Hematopoietic multipotent progenitor cell treated with erythropoietin and hydrocortisone succinate and interleukin-3 and kit ligand, for 8 days (in vitro differentiated cells): Measurements from ENCODE around the gene TOX3.

Source experiments
- DNase-seq: peaks from one replicate; pipeline ENCODE4 v3.0.0-alpha.2; 2015

The TOX3 gene

DNA sequence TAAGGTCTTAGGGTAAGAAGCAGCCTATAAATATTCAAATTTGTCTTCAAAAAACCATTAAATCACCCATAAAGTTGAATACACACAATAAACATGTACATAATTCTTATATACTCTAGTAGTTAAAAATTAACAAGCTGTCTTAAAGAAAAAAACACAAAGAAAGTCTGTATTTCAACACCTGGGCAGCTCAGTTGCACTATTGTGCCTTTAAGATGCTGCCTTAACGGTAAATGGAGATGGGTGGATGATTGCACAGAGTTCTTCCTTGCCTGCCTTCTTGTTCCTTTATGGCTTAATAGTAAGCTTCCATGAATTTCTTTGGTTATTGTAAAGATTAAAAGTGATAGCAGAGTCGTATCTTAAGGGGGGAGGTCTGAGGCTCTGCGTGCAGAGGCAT, 105.1 kb downstream of the TOX3 start:
- no peak for DNase-seq

GRCh38 chr16:52440248-52440647, 106.7 kb downstream of the TOX3 start:
- no peak for DNase-seq

DNA sequence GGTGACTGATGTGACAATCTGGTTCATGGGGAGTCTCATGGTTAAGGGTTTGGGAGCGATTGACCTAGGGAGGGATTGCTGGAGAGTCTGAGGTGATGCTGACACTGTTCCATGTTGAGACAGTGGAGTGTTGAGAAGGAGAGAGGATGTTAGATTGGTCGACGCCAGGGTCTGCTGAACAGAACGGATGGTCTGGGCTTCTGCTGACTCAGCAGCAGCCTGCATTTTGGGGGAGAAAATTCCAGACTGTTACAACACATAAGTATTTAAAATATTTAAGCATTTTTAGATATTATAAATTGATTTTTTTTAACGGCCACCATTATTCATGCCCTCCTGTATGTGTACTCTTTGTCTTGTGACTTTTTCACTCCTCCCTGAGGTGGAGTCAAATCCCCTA, 107.2 kb downstream of the TOX3 start:
- DNase-seq = no peak

DNA sequence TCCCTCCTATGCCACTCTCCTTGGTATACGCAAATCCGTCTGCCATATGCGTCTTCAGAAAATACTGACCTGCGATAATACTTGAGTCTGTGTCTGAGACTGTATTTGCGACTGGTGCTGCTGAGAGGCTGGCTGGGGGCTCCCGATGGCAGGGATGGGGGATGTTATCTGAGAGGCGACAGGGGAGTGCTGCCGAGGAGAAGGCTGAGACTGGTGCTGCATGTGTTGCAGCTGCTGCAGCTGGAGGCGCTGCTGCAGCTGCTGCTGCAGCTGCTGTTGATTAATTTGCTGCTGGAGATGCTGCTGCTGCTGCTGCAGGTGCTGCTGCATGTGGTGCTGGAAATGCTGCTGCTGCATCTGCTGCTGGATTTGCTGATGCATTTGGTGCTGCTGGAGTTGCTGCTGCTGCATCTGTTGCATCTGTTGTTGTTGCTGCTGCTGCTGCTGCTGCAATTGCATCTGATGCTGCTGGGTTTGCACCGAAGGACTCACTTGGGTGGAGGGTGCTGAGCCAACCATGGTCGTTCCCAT, 107.7 kb downstream of the TOX3 start:
- no peak for DNase-seq

DNA sequence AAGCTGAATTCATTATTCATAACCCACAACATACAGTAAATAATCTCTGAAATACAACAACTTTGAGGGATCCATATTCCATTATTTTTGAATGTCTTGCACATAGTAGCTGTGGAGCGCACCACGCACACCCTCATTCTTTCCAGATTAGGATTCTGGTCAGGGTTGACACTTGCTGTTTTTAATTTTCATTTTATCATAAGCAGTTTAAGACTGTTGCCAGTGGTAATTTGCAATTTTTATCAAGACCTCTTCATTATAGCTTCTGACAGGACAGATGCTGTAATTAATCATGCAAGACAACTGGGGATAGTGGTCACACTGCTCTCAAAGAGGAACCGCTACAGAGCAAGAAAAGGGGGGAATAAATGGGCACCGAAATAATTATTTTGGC, 109.7 kb downstream of the TOX3 start:
- DNase-seq = no peak

DNA sequence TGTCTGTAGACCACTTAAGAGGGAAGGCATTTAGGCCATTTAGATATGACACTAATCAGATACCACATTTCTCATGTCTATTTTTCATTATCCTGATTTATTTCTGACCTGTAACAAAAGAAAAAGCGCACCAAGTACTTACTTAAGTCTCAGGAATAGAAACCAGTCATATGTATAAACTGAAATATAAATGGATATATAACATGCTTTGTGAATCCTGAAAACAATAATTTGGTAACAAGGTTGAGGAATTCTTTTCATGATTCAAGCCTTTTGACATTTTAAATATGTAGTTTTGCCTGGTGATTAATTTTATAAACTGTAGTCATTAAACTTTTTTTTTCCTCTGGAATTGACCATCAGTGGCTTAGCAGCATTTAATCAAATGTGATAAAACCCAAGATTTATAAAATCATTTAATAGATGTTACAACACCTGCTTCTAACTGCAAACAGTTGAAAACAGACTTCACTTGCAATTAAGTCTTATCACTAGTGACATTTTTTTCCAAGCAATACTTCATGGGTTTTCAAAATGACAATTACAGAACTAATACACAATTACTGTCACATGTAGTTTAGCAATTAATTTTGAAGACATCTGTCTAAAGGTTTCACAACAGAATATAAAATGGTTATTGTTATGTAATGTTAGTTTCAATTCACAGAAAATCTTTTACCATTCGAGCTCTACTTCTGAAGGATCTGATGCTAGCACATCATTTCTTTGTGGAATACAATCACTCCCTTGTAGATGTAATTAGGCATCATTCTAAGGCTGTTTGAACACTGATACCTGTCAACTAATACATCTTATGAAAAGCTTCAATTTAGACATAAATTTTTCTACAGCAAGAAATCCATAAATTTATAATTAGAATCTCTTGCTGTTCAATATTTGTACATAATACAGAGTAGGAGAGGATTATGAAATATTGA, 110.3 kb downstream of the TOX3 start:
- no peak for DNase-seq

DNA sequence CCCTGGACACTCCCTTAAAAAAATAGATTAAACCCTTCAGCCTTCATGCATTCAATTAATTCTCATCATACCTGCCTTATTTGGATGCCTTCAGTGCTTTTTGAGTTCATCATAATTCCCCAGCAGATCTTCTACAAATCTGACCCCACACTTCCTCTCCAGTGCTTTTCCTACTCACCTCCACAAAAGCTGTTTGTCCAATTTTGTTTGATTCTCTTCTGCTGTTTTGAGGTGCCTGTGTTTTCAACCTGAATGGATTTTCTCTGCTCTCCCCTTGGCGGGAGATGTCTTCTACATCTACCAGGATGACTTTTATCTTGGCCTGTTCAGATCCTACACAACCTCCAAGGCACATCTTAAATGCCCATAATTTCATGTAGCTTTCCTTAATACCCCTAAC, 112.7 kb downstream of the TOX3 start:
- DNase-seq = no peak

- no peak for DNase-seq
Observed at GRCh38 chr16:52433643-52434042, 113.3 kb downstream of the TOX3 start.

- no peak for DNase-seq
Observed at GRCh38 chr16:52424591-52424990, 122.4 kb downstream of the TOX3 start.

DNA sequence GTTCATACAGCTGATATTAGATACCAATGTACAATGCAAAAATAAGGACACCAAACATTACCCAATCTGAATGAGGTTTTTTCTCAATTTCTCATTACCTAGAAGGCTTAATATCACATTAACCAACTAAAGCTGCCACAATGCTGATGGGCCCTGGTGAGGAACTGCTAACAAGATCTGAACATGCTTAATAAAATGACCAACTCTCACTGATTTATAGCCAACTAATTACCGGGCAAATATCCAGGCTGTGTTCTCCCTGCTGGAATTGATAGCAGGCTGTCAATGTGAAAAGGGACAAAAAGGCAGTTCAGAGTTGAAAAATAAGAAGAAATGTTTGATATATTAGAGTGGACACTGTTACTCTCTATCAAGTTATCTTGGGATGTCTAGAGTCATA, 124.6 kb downstream of the TOX3 start:
- no peak for DNase-seq

DNA sequence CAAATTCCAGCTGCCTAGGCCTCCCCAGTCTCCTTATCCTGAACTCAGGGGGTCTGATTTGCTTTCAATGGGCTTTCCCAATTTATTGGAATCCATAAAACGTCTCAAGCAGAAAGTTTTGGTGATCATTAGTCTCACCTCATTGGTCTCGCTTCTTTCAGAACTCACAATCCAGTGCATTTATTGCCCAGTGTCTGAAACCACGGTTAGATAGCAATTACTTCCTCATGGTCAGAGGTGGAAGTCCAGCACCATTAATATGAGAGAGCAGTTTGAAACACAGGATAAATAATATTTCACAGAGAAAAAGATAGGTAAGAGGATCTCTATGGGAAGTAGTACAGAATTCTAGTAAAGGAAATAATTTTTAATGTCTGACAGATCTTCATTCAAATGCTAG, 128.7 kb downstream of the TOX3 start:
- no peak for DNase-seq

GRCh38 chr16:52416888-52417287, 130.1 kb downstream of the TOX3 start:
- no peak for DNase-seq

GRCh38 chr16:52411011-52411410, 135.9 kb downstream of the TOX3 start:
- DNase-seq = no peak

DNA sequence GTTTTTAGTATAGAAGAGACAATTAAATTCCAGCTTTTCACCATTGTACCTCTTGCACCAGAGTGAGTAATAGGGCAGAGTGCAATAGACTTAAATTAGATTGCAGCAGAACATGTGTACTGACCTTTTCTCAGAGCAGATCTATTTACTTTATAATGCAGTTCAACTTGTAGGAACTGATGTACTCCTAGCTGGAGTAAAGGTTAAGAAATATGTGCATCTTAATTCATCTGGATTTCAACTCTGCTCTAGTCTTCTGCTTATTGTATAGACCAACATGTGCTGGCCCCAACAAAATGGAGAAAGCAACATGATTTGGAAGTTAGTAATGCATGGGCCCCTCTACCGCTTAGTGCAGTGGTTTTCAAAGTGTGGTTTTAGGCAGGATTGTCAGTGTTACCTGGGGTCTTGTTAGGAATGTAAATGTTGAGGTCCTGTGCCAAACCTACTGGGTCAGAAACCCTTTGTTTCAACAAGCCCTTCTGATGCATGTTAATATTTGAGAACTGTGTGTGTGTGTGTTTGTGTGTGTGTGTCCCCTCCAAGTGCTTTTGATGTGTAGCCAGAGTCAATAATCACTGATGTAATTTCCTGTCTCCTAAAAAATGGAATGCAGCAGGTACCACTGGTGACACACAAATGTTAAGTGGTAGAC, 138.6 kb downstream of the TOX3 start:
- no peak for DNase-seq

DNA sequence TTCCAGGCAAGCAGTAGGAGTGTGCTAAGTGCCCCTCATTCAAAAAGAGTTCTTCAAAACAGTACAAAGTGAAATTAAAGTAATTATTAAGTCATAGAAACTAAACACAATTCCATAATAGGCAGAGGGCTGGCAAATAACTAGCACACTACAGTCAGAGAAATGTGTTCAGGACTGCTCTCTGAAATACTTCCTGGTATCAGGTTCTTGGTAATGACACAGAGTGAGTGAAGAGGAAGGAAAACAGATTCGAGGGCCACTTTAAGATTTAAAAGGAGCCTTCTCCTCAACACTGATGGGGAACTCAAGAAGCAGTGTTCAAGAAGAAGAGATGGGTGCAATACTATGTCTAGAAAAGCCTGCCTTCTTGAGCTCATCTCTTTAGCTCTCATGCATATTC, 139.2 kb downstream of the TOX3 start:
- no peak for DNase-seq

DNA sequence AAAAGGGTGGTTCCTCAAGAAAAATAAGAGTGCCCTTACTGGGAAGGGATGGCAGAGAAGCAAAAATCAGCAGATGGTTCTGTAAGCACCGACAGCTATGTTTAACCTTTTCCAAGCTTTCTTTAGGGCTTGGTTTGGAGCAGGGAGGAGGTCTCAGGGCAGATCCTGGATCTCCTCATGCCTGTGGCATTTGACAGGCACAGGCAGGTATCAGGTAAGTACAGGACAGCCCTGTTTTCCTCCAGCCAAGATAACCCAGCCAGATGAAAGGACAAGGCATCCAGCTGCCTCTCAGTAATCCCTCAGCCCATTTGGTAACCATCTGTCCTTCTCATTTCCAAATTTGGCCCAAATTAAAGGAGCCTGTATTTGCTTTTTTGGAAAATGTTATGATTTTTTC, 141.5 kb downstream of the TOX3 start:
- no peak for DNase-seq

GRCh38 chr16:52404546-52404945, 142.4 kb downstream of the TOX3 start:
- DNase-seq = no peak

- no peak for DNase-seq
Observed at GRCh38 chr16:52399116-52399515, 147.8 kb downstream of the TOX3 start.

DNA sequence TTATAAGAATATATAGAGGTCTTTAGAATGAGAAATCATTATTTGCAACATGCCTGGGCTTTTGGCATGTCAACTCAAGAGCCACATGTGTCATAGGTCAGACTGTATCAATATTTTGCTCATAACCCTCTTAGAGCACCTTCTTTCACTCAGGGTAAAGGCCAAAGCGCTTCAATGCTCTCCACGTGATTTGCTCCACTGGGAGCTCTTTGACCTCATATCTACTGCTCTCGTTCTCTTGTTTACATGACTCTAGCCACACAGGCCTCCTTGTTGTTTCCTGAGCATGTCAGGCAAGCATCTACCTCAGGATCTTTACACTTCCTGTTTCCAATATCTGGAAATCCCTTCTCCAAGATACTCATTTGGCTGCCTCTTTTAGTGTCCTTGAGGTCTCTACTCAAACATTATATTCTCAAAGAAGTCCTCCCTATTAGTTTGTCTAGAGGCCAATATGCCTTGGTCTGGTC, 148.4 kb downstream of the TOX3 start:
- DNase-seq = no peak

GRCh38 chr16:52398021-52398420, 148.9 kb downstream of the TOX3 start:
- no peak for DNase-seq

DNA sequence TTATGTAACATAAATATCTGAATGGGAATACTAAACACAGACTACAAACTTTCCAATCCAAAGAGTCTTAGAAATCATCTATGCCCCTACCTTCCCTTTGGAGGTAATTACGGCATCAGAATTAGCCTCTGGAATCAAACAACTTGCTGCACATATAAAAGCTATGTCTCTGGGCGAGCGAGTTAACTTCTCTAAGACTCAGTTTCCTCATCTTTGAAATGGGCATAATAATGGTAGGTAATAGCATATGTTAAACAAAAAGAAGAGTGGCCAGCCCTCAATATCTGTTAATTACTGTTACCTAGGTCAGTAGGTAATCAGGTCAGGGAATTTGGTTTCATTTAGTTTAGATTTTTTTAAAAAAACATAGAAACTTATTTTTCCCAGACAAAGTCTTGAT, 153.5 kb downstream of the TOX3 start:
- no peak for DNase-seq

GRCh38 chr16:52389045-52389444, 157.9 kb downstream of the TOX3 start:
- no peak for DNase-seq
